Brain pericyte (primary cell): ENCODE data around the gene TMCO1.
"Not testable (repeated sequence)": the region's sequence is repeated elsewhere in the genome, so short reads cannot be mapped to it uniquely, and the experiment has no call there.

Experiments
- DNase-seq: peaks from one replicate; pipeline ENCODE4 v3.0.0-alpha.2; 2012; ENCODE audit warnings: low read depth, low spot score

Gene TMCO1

DNA sequence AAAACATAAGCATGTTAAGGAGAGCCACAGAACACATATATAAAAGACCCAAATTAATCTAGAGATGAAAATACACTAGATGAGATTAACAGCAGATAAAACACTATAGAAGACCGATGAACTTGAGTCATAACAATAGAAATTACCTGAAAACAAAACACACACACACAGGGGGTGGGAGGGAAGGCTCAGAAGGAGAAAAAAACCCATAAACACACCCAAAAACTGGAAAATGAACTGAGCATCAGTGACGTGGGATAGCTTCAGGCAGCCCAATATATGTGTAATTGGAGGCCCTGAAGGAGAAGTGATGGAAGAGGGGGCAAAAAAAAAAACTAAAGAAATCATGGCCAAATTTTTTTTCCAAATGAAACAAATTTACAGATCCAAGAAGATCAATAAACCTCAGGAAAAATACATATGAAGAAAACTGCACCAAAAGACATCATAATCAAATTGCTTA, 81.7 kb downstream of the TMCO1 start:
- no peak for DNase-seq

DNA sequence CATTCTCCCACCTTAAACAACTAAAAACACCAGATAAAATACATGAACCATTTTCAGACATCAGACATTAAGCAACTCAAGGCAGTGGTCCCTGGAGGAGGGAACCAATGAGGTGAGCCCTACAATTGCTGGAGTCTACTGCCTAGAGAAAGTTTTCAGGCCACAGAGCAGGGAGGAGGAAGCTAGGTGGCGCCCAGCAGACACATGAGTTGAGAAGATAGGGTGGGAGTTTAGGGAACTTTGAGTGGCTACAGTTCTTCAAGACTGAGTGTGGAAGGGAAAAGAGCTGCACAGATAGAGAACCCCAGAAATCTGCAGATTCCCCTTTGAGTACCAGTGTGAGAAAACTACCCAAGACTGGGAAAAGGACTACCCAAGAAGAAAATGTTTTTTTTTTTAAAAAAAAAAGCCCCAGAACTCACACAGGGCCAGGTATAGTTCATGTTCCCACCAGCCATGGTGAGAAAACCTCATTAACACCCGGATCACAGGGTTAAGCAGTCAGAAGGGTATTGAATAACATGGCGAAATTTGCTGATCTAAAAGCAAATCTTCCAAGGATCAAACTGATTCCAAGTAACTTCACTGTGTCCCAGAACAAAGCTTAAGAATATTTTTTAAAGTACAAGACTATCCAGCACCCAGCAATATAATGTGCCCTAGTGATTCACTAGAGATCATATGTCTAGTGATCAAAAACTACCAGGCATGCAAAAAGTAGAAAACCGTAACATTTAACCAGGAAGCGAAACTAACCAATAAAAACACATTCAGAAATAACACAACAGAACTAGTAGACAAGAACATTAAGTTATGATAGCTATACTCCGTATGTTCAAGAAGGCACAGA, 82.3 kb downstream of the TMCO1 start:
- no peak for DNase-seq

DNA sequence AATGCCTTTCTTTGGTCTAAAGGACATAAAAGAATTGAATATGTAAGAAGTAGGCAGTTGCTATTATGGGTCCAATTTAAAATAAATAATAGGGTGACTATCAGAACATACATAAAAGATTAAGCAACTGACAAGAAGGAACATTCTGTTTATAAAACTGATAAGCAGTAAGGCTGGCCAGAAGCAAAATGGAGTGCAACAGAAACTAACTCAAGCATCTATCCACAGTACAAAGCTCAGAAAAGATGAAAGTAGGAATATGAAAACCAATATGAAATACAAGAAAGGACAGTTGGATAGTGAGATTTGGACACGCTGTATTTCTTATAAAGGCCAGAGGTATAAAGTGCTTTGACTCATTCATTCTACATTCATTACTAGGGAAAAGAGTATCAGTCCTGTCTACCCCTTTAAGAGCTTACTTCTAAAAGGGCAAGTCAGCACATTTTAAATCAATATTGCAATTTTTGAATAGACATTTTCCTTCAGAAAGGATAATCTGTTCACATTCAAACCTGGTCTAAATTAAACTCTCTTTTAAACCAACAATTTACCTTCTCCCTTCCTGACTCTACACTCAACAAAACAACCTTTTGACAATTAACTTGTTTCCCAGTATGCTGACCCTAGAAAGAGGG, 84.7 kb downstream of the TMCO1 start:
- DNase-seq, result no peak

DNA sequence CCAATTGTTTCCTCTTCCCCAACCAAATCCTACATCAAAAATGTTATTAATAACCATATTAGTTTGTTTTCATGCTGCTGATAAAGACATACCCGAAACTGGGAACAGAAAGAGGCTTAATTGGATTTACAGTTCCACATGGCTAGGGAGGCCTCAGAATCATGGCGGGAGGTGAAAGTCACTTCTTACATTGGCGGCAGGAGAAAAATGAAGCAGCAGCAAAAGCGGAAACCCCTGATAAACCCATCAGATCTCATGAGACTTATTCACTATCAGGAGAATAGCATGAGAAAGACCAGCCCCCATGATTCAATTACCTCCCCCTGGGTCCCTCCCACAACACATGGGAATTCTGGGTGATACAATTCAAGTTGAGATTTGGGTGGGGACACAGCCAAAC, 87.9 kb downstream of the TMCO1 start:
- DNase-seq, result not testable (repeated sequence)

DNA sequence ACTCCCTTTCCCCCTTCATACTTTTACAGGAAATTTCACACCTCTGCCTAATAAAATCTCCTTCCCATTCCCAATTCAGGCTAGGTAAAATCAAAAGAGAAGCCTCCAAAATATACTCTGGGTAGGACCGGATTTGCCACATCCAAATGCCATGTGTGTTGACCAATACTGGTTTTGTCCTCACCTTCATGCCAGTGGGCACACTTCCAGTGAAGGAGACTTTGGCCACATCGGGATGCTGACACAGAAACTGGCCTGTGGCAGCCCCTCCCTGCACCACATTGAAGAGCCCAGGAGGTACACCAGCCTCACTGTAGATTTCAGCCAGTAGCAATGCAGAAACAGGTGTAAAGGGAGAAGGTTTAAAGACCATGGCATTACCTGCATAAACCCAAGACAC, 88.4 kb downstream of the TMCO1 start:
- no peak for DNase-seq

DNA sequence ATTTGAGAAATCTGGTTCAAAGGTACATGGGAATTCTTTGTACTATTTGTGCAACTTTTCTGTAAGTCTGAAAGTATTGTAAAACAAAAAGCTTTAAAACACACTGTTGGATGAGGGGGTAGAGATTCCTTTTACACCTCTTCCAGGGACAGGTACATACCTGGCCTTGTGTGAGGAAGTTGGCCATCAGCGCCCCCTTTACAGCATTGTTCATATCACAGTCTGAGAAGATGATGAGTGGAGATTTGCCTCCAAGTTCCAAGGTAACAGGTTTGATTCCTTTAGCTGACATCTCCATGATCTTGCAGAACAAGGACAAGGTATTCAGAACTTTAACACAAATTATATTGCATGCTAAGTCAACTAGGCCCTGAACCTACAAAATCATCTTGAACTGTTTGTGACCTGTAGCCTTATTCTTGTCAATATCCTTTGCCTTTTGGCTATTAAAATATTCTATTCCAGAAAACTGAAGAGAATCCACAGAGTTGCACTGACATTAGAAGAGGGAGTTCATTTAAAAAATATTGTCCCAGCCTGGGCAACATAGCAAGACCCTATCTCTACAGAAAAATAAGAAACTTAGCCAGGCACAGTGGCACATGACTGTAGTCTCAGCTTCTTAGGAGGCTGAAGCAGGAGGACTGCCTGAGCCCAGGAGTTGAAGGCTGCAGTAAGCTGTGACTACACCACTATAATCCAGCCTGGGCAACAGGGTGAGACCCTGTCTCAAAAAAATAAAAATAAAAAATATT, 89.2 kb downstream of the TMCO1 start:
- no peak for DNase-seq

DNA sequence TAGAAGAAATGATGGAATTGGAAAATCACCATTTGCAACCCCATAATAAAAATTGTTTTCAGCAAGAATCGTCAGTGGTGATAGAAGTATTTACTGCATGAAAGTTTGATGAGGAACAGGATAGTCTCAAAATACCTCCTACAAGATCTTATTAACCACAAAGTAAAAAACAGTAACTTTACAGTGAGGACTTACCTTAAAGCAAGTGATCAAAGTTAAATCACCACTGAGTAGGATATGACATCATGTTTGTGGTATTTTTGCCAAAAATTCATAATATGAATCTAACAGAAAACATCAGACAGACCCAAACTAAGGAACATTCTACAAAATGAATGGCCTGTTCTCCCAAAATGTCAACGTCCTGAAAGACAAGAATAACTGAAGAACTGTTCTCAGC, 90.2 kb downstream of the TMCO1 start:
- DNase-seq, result no peak
